Upper lobe of left lung (tissue), 4 donors: ENCODE results near the gene B9D1.

ENCODE experiments used
- CTCF ChIP-seq, 6 experiments: fragments of 450-650 bp in 4 of 6; fragments of 200-600 bp in 2 of 6; sonication (generic) in 2 of 6; IDR thresholded peaks; one replicate each; pipeline ENCODE4 v1.5.1; 2016 to 2019; ENCODE audit warnings: antibody characterized with exemption in 6 of 6
- POLR2A ChIP-seq, 4 donors: fragments of 450-650 bp; IDR thresholded peaks; one replicate each; pipeline ENCODE4 v1.5.1; 2016 to 2017; ENCODE audit warnings: antibody characterized with exemption in 4 of 4, mild to moderate bottlenecking in 2 of 4
- POLR2AphosphoS5 ChIP-seq, 2 donors: sonication (generic); formaldehyde crosslinking; IDR thresholded peaks; one replicate each; pipeline ENCODE4 v1.5.1; 2017; ENCODE audit warnings: antibody characterized with exemption in 2 of 2

DNA sequence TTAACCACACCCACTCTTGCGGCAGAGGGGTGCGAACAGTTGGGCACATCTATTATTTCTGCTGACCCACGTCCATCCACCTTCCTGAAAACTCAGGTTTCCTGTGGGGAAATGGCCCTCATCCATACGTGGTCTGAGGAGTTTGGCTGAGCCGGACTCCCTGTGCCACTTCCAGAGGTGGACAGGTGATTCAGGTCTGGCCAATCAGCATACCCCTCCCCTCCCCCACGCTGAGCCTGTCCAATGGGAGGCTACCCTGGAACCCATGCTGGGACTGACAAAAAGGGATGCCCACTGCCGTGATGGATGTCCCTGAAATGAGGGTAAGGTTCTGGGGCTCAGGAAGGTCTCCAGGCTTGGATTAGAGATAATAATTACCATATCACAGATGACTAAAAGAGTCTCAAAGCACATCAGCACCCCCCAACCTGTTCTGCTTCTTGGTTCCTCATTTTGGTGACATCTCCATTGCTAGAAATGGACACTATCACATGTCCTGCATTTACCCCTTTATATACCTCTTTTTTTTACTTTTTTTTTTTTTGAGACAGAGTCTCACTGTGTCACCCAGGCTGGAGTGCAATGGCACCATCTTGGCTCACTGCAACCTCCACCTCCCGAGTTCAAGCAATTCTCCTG, 10.5 kb upstream of the B9D1 start:
- TF ChIP-seq CTCF (IDR thresholded peaks at IDR 0.05) (no peak), POLR2A (IDR thresholded peaks at IDR 0.05) (no peak), POLR2AphosphoS5 (IDR thresholded peaks at IDR 0.05) (no peak)
